Measurements from ENCODE around the gene IKZF2.

The IKZF2 gene

GRCh38 chr2:213098612-213099011, 52.8 kb downstream of the IKZF2 start:
- DNase-seq = no peak

DNA sequence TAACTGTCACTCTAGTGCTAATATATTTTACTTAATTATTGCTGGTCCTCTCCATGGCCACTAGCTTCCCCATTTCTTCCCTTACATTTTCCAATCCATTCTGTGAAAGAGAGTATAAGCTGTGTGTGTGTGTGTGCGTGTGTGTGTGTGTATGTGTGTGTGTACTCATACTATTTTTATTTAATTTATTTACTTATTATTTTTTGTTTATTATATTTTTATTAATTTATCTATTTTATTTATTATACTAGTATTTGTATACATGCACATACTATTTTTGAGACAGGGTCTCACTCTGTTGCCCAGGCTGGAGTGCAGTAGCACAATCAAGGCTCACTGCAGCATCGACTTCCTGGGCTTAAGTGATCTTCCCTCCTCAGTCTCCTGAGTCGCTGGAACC, 59.6 kb downstream of the IKZF2 start:
- no peak for DNase-seq

DNA sequence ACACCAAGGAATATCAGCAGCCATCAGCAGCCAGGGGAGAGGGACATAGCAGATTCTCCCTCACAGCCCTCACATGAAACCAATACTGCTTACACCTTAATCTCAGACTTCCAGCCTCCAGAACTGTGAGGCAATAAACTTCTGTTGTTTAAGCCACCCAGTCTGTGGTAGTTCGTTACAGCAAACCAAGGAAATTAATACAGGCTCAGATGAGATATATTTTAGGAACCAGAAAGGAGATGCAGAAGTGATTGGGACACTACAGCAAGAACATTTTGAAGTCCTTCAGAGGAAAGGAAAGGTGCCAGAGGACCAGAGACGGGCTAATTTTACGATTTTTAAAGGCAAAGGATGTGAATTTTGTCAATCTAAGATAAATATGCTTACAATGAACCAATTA, 60.6 kb downstream of the IKZF2 start:
- no peak for DNase-seq

DNA sequence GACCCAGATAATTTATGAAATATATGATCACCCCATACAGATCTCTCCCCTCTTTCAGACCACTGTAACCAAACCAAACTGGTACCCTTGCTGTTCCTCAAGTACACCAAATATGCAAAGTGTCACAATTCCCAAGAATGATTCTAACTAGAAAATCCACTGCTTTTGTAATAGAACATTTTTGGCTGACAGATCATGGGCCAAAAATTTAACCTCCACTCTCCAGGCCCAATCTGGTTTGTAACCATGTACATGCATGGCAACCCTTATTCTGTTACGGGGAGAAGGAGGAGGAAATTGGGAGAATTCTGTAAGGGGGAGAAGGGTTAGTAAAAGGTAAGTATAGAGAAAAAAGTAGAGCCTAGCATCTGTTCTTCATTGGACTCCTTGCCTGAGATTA, 62.0 kb downstream of the IKZF2 start:
- no peak for DNase-seq

DNA sequence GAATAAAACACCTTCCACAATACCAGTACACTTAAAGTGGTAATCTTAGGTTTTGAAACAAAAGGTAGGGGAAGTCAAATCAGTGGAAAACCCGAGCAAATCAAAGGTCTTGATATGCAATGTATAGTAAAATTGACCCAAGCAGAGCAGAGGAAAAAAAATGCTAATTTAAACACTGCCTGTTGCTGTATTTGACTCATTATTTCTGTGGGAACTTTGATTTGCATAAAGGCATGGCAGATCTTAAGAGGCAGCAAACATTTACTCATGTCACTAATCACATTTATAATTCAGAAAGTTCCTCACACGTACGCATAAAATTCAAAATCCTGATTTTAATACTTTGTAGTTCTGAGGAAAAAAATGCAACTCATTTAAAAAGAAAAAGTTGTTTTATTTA, 64.4 kb downstream of the IKZF2 start:
- no peak for DNase-seq

GRCh38 chr2:213086571-213086970, 64.8 kb downstream of the IKZF2 start:
- no peak for DNase-seq

DNA sequence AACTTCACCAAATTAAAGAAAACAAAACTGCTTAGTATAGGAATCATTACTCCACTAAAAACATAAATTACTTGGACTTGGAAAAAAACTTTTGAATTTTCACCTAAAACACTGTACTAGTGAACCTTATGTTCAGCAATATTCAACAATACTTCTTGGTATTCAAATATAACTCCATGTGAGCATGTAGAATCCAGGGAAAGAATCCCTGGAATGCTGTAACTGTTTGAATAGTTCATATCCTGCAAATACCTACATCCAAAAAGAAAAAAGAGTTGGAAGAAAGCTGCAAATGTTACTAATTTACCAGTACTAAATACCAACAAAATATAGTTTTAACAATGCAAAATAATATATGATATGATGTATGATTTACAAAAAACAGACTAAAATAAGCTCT, 65.4 kb downstream of the IKZF2 start:
- no peak for DNase-seq

GRCh38 chr2:213085538-213085937, 65.9 kb downstream of the IKZF2 start:
- no peak for DNase-seq

- DNase-seq = no peak
These were observed 67.2 kb downstream of the IKZF2 start for GRCh38 chr2:213084261-213084660.

- no peak for DNase-seq
These were observed 70.3 kb downstream of the IKZF2 start for GRCh38 chr2:213080969-213081617.

- DNase-seq = no peak
These were observed 71.7 kb downstream of the IKZF2 start for GRCh38 chr2:213079756-213080155.

- no peak for DNase-seq
These were observed 72.7 kb downstream of the IKZF2 start for GRCh38 chr2:213078686-213079085.

DNA sequence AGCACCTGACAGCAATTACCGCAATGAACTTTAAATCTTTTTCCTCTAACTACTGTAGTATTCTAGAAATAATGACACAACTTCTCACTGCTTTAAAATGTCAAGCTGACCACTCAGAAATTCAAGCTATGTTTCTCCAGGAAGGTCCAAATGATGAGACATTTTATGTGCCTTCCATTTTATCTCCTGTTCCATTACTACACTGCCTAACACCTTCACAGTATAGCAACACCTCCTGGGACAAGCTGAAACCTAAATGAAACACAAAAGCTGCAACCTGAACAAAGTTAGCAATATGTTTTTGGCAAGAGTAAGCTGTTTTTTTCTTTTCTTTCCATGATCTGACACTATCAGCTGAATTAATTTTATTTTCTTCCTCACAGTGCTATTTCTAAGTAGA, 81.9 kb downstream of the IKZF2 start:
- DNase-seq = no peak

GRCh38 chr2:213068676-213069359, 82.6 kb downstream of the IKZF2 start:
- DNase-seq = no peak

- DNase-seq = no peak
These were observed 83.5 kb downstream of the IKZF2 start for GRCh38 chr2:213067888-213068287.

DNA sequence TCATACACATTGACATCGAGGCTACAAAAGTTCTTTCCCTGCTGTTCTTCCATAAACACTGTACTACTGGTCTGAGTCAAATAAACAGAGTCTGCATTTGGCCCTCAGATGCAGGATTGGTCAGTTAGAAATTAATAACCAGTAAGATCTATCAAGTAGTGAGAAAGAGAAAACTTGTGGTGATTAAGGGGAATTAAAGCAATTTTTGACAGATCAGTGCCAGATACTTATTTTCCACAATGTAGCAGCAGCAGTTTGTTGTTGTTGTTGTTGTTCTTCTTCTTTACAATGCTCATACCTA, 85.0 kb downstream of the IKZF2 start:
- no peak for DNase-seq

GRCh38 chr2:213065583-213066442, 85.6 kb downstream of the IKZF2 start:
- no peak for DNase-seq

DNA sequence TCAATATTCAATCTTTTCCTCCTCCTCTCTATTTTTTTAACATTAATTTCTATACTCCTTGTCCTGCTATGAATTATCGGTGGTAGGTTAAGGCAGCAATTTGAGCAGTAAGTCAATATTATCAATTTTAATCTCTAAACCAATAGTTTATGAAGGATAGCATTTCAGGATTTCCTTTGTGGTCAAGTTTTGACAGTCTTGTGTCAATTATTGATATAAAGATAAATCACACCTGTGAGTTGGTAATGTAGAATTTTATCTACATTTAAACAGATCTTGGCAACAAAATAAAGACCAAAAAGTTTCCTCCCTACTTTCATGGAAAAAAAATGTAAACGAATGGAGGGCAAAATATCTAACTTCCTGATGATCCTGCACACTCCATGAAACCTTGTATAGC, 87.3 kb downstream of the IKZF2 start:
- no peak for DNase-seq

DNA sequence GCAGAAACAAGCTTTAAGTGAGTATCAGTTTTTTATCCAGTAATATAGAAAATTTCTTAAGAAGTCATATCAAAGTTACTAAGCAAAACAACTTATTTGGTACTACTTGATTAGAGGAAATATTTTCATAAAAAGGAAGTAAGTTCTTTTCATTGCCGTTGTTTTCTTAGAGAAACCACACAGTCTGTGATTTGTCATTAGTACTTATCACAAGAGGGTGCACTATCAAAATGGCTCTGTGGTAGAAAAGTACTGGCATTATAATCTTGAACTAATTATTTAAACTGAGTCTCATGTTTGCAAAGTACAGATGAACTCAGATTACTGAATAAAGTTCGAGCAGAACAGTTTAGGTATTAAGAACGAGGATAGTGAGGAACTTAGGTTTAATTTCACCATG, 93.4 kb downstream of the IKZF2 start:
- no peak for DNase-seq

DNA sequence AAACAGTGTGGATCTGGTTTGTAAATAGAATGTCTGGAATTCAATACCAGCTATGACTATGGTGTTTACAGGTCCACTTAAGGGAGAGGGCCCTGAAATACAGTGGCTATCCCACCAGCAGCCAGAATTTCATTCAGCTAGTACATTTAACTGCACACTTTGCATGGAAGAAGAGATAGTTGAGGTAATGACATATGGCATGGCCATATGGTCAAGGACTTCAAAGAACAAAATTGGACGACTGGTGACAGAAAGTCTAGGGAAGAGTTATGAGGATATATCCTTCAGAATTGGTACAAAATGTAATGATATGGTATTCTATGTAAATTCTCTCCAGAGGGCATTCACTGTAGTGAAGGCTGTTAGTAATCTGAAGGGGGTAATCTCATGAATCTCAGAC, 105.0 kb downstream of the IKZF2 start:
- no peak for DNase-seq

DNA sequence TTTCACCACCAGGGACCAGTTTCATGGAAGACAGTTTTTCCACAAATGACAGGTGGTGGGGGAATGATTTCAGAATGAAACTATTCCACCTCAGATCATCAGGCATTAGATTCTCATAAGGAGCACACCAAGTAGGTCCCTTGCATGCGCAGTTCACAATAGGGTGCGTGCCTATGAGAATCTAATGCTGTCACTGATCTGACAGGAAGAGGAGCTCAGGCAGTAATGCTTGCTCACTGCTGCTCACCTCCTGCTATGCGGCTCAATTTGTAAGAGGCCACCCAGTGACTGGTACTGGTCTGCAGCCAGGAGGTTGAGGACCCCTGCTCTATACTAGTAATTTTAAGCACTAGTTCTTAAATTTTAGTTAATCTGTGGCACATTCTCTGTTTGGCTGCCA, 107.8 kb downstream of the IKZF2 start:
- DNase-seq = no peak

- DNase-seq = no peak
These were observed 109.2 kb downstream of the IKZF2 start for GRCh38 chr2:213042262-213042661.

DNA sequence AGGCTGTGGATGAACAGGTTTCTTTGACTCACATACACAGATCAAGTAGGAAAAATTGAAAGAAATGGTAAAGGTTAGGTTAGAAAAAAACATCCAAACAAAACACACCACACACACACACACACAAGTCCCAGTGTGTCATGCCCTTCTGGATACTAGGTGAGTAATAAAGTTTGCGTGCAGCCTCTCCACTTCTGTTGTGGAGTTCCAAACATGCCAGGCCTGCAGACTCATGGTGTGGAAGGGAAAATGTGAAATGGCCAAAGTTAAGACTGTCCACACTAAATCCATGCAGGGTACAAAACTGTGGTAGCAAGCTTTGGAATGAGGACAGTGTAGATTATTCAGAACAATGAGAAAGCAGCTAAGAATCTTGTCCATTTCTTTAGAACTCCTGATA, 114.6 kb downstream of the IKZF2 start:
- DNase-seq = no peak

DNA sequence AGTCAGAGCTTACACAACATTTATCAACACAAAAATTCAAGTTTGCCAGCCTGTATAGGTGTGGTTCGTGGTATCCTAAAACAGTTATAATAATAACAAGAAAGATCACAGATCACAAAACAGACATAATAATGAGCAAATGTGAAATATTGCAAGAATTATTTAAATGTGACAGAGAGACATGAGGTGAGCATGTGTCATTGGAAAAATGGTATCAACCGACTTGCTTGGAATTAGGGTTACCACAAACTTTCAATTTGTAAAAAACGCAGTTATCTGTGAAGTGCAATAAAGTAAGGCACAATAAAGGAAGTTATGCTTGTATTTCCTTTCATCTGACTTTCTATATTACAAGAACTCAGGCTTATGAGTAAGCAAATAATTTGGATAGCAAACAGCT, 116.8 kb downstream of the IKZF2 start:
- no peak for DNase-seq
